Measurements from ENCODE around the gene SIPA1. TPM values are rescaled to one million over a fixed set of nuclear protein-coding genes. Genes with fewer than 3 reads are reported as not detected.

Gene SIPA1
- total RNA-seq, 1 donor from 2014 or later, result 3.7 TPM

Small RNAs within 50 kb of the gene (small RNA-seq; reads per million reads assigned to genes)
- gene MIR4489, result not detected
- not detected for gene MIR4690
- not detected for gene RN7SL309P

Other genes with a start within 250 kb of the SIPA1 start
- 3.6 TPM for gene NEAT1, start 215.3 kb upstream of the SIPA1 start, total RNA-seq
- 11,800 TPM for gene MALAT1, start 139.1 kb upstream of the SIPA1 start, total RNA-seq
- 34.2 TPM for gene SCYL1, start 113.0 kb upstream of the SIPA1 start, total RNA-seq
- gene LTBP3, start 79.7 kb upstream of the SIPA1 start, total RNA-seq, result 18.4 TPM
- gene ZNRD2, start 67.6 kb upstream of the SIPA1 start, total RNA-seq, result 23.6 TPM
- gene FAM89B, start 65.6 kb upstream of the SIPA1 start, total RNA-seq, result 22.3 TPM
- 9.7 TPM for gene EHBP1L1, start 62.0 kb upstream of the SIPA1 start, total RNA-seq
- 0.31 TPM for gene KCNK7, start 42.3 kb upstream of the SIPA1 start, total RNA-seq
- gene MAP3K11, start 23.9 kb upstream of the SIPA1 start, total RNA-seq, result 9.0 TPM
- 7.0 TPM for gene PCNX3, start 22.3 kb upstream of the SIPA1 start, total RNA-seq
- gene RELA, start 24.8 kb downstream of the SIPA1 start, total RNA-seq, result 12.6 TPM
- gene KAT5, start 74.2 kb downstream of the SIPA1 start, total RNA-seq, result 43.8 TPM
- gene RNASEH2C, start 82.7 kb downstream of the SIPA1 start, total RNA-seq, result 9.4 TPM
- gene AP5B1, start 142.9 kb downstream of the SIPA1 start, total RNA-seq, result 4.7 TPM
- not detected for gene OVOL1, start 149.0 kb downstream of the SIPA1 start, total RNA-seq
- gene SNX32, start 195.9 kb downstream of the SIPA1 start, total RNA-seq, result 7.3 TPM
- 404 TPM for gene CFL1, start 220.1 kb downstream of the SIPA1 start, total RNA-seq
- gene MUS81, start 222.3 kb downstream of the SIPA1 start, total RNA-seq, result 45.9 TPM
- 13.3 TPM for gene EFEMP2, start 234.7 kb downstream of the SIPA1 start, total RNA-seq
- not detected for gene CTSW, start 241.7 kb downstream of the SIPA1 start, total RNA-seq